Measurements from ENCODE around the gene TRIP4. TPM values are rescaled to one million over a fixed set of nuclear protein-coding genes. Genes with fewer than 3 reads are reported as not detected.

The TRIP4 gene
- 11.6 and 14.5 TPM in 2 replicates for total RNA-seq

DNA sequence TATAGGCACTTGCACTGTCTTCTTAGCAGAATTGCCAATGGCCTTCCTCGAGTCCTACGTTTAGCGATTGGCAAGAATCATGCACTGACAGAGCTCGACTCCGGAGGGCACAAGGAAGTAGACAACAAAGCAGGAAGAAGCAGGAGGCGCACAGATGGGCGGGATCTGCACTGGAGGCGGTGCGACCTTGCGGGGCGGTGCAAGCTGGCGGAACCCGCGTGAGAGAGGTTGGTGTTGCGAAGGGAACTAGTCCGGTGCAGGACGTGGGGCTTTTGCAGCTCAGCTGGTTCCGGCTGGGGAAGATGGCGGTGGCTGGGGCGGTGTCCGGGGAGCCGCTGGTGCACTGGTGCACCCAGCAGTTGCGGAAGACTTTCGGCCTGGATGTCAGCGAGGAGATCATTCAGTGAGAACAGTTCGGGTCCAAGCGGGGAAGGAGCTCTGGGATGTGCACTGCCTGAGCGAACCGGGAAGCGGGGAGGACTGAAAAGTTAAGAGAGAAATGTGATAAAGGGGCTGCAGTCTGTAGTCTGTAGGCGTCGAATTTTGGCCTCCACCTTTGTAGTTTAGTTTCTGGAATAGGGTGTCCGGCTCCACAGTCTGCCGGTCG lies at the start of gene TRIP4:
Gene TRIP4, plus strand, starts transcription at position 275 of the 607 bp plus-strand sequence. Its CDS starts 28 bp downstream, at position 303.

DNA sequence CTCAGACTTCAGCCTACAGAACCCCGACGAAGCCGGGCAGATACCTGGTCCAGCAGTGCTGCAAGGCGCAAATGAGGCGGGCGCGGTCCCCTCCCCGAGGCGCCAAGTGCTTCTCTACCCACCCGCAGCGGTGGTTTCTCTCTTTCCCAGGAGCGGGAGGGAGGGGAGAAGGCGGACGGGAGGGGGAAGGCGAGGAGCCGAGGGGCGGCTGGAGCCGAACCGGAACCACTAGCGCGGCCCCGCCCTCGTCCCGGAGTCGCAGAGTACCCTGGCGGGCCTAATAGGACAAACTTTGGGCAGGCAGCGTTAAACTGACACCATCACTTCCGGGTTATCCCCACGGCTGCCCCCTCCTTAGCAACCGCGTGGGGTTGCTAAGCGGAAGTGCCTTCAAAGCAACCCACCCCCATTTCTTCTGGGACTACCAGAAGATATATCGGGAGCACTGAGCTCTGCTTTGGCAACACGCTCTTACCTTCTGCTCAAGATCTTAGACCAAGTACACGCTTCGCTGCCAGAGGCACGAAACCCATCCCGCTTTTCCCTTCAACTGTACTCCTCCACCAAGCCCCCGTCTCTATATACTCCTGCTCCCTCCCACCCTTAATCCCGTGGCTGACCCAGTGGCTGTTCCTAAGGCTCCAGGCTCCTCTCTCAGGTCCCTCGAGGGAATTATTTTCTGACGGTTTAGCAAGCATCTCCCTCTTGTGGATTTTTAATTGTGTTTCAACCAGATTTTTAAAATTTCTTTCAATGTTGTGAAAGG lies 31.5 kb upstream of the TRIP4 start, which contains the start of gene CSNK1G1:
Gene CSNK1G1, minus strand, starts transcription at position 230 of the 766 bp plus-strand sequence. CDS start 55,674 bp downstream, outside the sequence.

GRCh38 chr15:64381000-64381751 lies 6.5 kb upstream of the TRIP4 start, which contains the start of gene PCLAF:
Gene PCLAF (minus strand): TSS chr15:64381441. CDS start chr15:64381371, 70 bp downstream.

GRCh38 chr15:64460206-64460723 lies 72.6 kb downstream of the TRIP4 start, which contains the start of gene ZNF609:
Gene ZNF609 (plus strand): TSS chr15:64460578. CDS start chr15:64499420, 38,842 bp downstream.

Other genes with a start within 250 kb of the TRIP4 start
- gene SNX22, start 236.1 kb upstream of the TRIP4 start, total RNA-seq, result 0.33 and 0.87 TPM in 2 replicates
- 1,045 and 1,505 TPM in 2 replicates for gene PPIB, start 224.8 kb upstream of the TRIP4 start, total RNA-seq
- gene CSNK1G1, start 31.7 kb upstream of the TRIP4 start, total RNA-seq, result 28.3 and 31.7 TPM in 2 replicates
- gene PCLAF, start 6.4 kb upstream of the TRIP4 start, total RNA-seq, result 25.0 and 44.9 TPM in 2 replicates
- gene ZNF609, start 72.7 kb downstream of the TRIP4 start, total RNA-seq, result 14.1 and 16.0 TPM in 2 replicates

Data from uterine smooth muscle cell (primary cell).